BLaER1 treated with 17β-estradiol and CSF1 and Interleukin-3, amounts not matched to agents 10 nM and 100 nM (cell line): ENCODE results near the gene EHD1.

Source experiments
- H3K27ac ChIP-seq, 11 experiments: shearing (Covaris generic); formaldehyde crosslinking; 2 replicates each; pipeline ENCODE4 v1.8.1; 2022
- H3K27me3 ChIP-seq, 11 experiments: shearing (Covaris generic); formaldehyde crosslinking; 2 replicates each; pipeline ENCODE4 v1.8.1; 2022
- H3K36me3 ChIP-seq, 11 experiments: shearing (Covaris generic); formaldehyde crosslinking; 2 replicates each; pipeline ENCODE4 v1.8.1; 2022
- H3K4me1 ChIP-seq, 10 experiments: shearing (Covaris generic); formaldehyde crosslinking; 2 replicates each; pipeline ENCODE4 v1.8.1; 2022
- H3K4me2 ChIP-seq, 11 experiments: shearing (Covaris generic); formaldehyde crosslinking; 2 replicates each; pipeline ENCODE4 v1.8.1; 2022
- H3K4me3 ChIP-seq, 10 experiments: shearing (Covaris generic); formaldehyde crosslinking; 2 replicates each; pipeline ENCODE4 v1.8.1; 2022
- H3K9ac ChIP-seq, 11 experiments: shearing (Covaris generic); formaldehyde crosslinking; 2 replicates each; pipeline ENCODE4 v1.8.1; 2022
- H3K9me3 ChIP-seq, 11 experiments: shearing (Covaris generic); formaldehyde crosslinking; replicated peaks in 1 of 11; 2 replicates each; pipeline ENCODE4 v1.8.1; 2022
- H4K20me1 ChIP-seq, 11 experiments: shearing (Covaris generic); formaldehyde crosslinking; 2 replicates each; pipeline ENCODE4 v1.8.1; 2022
- Cebpa-rat ChIP-seq, 11 experiments: shearing (Covaris generic); IDR thresholded peaks; 2 replicates each; pipeline ENCODE4 v1.8.1; 2022

Gene EHD1

GRCh38 chr11:64870176-64870892 is 8.1 kb downstream of the EHD1 start:
- H3K4me1 ChIP-seq = peaks cover 98 to 100% (median 100%) of the 10 kb centered on the region in 10 experiments
- no peaks in the 10 kb centered on the region for H3K27me3 ChIP-seq
- peak overlapping the region; percentile 16 to 60 (median 46) for H3K4me3 ChIP-seq
- H3K9ac ChIP-seq = peak overlapping the region; percentile 60 to 77 (median 67)
- peak overlapping the region; percentile 93 to 100 (median 98) for H3K4me2 ChIP-seq
- no peak for TF ChIP-seq Cebpa-rat (IDR thresholded peaks at IDR 0.05)
- peaks cover 0 to 5% (median 0%) of the 10 kb centered on the region in 11 experiments; a peak in 1 of 22 replicates for H3K9me3 ChIP-seq
- H3K27ac ChIP-seq = peak overlapping the region; percentile 51 to 98 (median 71); a peak in 21 of 22 replicates
- H3K36me3 ChIP-seq = peaks cover 41 to 90% (median 69%) of the 10 kb centered on the region in 11 experiments
- H4K20me1 ChIP-seq = peaks cover 66 to 100% (median 85%) of the 10 kb centered on the region in 11 experiments

GRCh38 chr11:64869571-64870175 is 8.7 kb downstream of the EHD1 start:
- peak overlapping the region in 9 of 10 experiments; percentile 40 to 60 (median 49); a peak in 13 of 20 replicates for H3K4me3 ChIP-seq
- H3K4me1 ChIP-seq = peaks cover 98 to 100% (median 100%) of the 10 kb centered on the region in 10 experiments
- H3K9me3 ChIP-seq = peaks cover 0 to 5% (median 0%) of the 10 kb centered on the region in 11 experiments; a peak in 1 of 22 replicates
- peak overlapping the region; percentile 93 to 100 (median 98) for H3K4me2 ChIP-seq
- H3K27me3 ChIP-seq = no peaks in the 10 kb centered on the region
- H3K27ac ChIP-seq = peak overlapping the region; percentile 12 to 98 (median 71); a peak in 21 of 22 replicates
- TF ChIP-seq Cebpa-rat (IDR thresholded peaks at IDR 0.05) = no peak
- peak overlapping the region; percentile 33 to 77 (median 67) for H3K9ac ChIP-seq
- H3K36me3 ChIP-seq = peaks cover 37 to 83% (median 65%) of the 10 kb centered on the region in 11 experiments
- peaks cover 59 to 100% (median 85%) of the 10 kb centered on the region in 11 experiments for H4K20me1 ChIP-seq

DNA sequence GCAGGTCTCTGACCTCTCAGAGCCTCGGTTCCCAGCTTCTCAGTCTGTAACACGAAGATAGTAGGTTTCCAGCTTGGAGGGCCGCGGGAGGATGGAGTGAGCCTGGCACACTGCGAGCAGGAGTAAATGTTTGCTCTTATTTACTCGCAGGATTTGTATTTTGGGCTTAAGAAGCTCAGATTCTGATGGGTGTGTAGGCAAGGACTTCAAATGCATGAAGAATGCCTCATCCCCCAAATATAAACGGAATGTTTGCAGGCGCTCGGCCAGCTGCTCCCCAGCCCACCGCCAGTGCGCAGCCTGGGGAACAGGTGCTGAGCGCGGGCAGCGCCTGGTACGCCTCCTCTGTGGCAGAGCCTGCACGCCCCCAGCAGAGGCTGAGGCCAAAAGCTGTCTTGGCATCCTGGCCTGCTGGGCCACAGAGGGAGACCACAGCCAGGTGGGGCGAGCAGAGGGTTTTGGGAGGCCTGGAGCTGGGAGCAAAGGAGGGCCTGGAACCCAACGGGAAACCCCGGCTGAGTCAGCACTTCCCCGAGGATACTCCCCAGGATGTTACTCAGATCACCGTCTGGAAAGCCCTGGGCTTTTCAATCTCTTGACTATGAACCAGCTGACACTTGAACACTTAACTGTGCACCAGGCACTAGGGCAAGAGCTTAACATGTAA is 9.4 kb downstream of the EHD1 start:
- H3K27me3 ChIP-seq = no peaks in the 10 kb centered on the region
- TF ChIP-seq Cebpa-rat (IDR thresholded peaks at IDR 0.05) = no peak
- peak overlapping the region in 10 of 11 experiments; percentile 60 to 77 (median 69); a peak in 19 of 22 replicates for H3K9ac ChIP-seq
- peaks cover 54 to 100% (median 85%) of the 10 kb centered on the region in 11 experiments for H4K20me1 ChIP-seq
- H3K4me3 ChIP-seq = peak overlapping the region in 6 of 10 experiments; percentile 1 to 60 (median 44); a peak in 6 of 20 replicates
- H3K4me2 ChIP-seq = peak overlapping the region; percentile 93 to 100 (median 98)
- H3K4me1 ChIP-seq = peaks cover 98 to 100% (median 100%) of the 10 kb centered on the region in 10 experiments
- H3K9me3 ChIP-seq = peaks cover 0 to 5% (median 0%) of the 10 kb centered on the region in 11 experiments; a peak in 1 of 22 replicates
- H3K27ac ChIP-seq = peak overlapping the region in 10 of 11 experiments; percentile 65 to 98 (median 72); a peak in 19 of 22 replicates
- peaks cover 37 to 77% (median 62%) of the 10 kb centered on the region in 11 experiments for H3K36me3 ChIP-seq

DNA sequence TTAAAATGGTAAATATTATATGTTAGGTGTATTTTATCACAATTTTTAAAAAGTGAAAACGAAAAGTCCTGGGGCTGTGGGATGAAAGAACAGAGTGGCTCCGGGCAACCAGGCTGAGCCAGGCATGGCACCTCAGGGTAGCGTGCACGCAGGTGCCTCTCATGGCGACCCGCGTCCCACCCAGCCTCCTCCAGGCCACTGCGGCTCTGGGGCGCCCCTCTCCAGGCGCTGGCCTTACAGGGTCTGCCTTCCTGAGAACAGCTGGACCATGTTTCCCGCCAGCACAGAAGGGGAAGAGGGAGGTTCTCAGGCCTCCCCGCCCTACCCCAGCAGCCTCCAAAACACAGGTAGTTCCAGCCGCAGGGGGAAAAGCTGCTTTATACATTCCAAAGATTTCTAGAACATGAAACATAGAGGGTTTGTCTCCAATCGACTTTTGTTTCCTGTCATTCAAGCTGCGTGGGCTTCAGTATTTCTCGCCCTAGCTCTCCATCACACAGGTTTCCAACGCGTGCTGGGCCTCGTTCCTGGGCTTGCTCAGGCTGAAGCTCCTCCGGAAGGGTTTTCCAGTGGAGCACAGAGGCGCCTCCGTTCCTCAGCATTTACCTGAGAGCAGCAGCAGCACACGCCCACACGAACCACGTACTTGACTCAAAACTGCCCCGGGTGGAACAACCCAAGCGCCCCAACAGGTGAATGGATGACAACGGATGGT is 10.5 kb downstream of the EHD1 start:
- peaks cover 98 to 100% (median 100%) of the 10 kb centered on the region in 10 experiments for H3K4me1 ChIP-seq
- peak overlapping the region in 8 of 11 experiments; percentile 8 to 98 (median 54); a peak in 14 of 22 replicates for H3K27ac ChIP-seq

DNA sequence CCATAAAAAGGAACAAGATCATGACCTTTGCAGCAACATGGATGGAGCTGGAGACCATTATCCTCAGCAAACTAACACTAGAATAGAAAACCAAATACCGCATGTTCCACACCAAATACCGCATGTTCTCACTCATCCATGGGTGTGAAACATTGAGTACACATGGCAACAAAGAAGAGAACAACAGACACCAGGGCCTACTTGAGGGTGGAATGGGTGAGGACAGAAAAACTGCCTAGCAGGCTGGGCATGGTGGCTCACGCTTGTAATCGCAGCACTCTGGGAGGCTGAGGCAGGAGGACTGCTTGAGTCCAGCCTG is 12.3 kb downstream of the EHD1 start:
- Histone ChIP-seq H3K9ac (peak overlapping the region in 10 of 11 experiments; percentile 1 to 82 (median 48); a peak in 16 of 22 replicates), H3K27ac (peak overlapping the region; percentile 10 to 98 (median 93); a peak in 21 of 22 replicates), H4K20me1 (peaks cover 30 to 90% (median 63%) of the 10 kb centered on the region in 11 experiments), H3K9me3 (peaks cover 0 to 5% (median 0%) of the 10 kb centered on the region in 11 experiments; a peak in 1 of 22 replicates), H3K4me3 (no peak overlapping the region; a peak in 3 of 20 replicates), H3K27me3 (no peaks in the 10 kb centered on the region), H3K4me1 (peaks cover 98 to 100% (median 100%) of the 10 kb centered on the region in 10 experiments), H3K36me3 (peaks cover 12 to 57% (median 35%) of the 10 kb centered on the region in 11 experiments; a peak in 21 of 22 replicates), H3K4me2 (peak overlapping the region; percentile 93 to 100 (median 98))
- TF ChIP-seq Cebpa-rat (IDR thresholded peaks at IDR 0.05) = no peak

More for the DNA sequence above, 10.5 kb downstream of the EHD1 start:
- H3K27me3 ChIP-seq = no peaks in the 10 kb centered on the region
- peaks cover 48 to 100% (median 80%) of the 10 kb centered on the region in 11 experiments for H4K20me1 ChIP-seq
- H3K4me3 ChIP-seq = no peak overlapping the region
- peak overlapping the region in 8 of 11 experiments; percentile 17 to 77 (median 44); a peak in 12 of 22 replicates for H3K9ac ChIP-seq
- H3K9me3 ChIP-seq = peaks cover 0 to 5% (median 0%) of the 10 kb centered on the region in 11 experiments; a peak in 1 of 22 replicates
- TF ChIP-seq Cebpa-rat (IDR thresholded peaks at IDR 0.05) = no peak
- H3K36me3 ChIP-seq = peaks cover 30 to 75% (median 53%) of the 10 kb centered on the region in 11 experiments
- peak overlapping the region; percentile 93 to 100 (median 98) for H3K4me2 ChIP-seq

DNA sequence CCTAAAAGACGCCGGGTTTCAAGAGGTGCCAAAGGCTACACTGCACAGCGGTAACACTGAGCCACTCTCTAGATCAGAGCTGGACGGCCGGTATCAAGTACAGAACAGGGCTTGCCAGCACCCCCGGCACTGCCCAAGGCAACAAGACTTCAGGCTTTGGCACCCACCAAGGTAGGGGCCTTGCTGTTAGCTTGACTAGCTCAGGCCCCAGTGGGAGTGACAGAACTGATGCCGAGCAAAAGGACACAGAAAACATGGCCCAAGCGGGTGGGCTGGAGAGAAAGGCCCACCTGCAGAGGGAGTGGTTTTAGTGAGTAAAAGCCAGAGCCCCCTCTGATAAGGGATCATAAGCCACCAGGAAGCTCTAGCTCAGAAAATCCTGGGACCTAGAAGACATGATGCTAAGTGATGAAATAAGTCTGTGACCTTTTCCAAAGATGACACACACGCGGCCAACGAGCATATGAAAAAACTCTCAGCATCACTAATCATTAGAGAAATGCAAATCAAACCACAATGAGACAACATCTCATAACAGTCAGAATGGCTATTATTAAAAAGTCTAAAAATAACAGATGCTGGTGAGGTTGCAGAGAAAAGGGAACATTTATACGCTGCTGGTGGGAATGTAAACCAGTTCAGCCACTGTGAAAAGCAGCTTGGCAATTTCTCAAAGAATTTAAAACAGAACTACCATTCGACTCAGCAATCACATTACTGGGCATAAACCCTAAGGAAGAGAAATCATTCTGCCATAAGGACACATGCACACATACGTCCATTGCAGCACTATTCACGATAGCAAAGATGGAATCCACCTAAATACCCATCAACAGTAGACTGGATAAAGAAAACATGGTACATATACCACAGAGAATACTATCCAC is 12.9 kb downstream of the EHD1 start:
- Histone ChIP-seq H3K36me3 (peaks cover 10 to 51% (median 29%) of the 10 kb centered on the region in 11 experiments; a peak in 19 of 22 replicates), H3K9me3 (peaks cover 0 to 5% (median 0%) of the 10 kb centered on the region in 11 experiments; a peak in 1 of 22 replicates), H3K9ac (peak overlapping the region; percentile 65 to 86 (median 71)), H3K4me1 (peaks cover 98 to 100% (median 100%) of the 10 kb centered on the region in 10 experiments), H3K27me3 (no peaks in the 10 kb centered on the region), H4K20me1 (peaks cover 24 to 85% (median 57%) of the 10 kb centered on the region in 11 experiments; a peak in 21 of 22 replicates), H3K27ac (peak overlapping the region; percentile 71 to 98 (median 93)), H3K4me2 (peak overlapping the region; percentile 93 to 100 (median 98)), H3K4me3 (peak overlapping the region in 9 of 10 experiments; percentile 12 to 53 (median 34); a peak in 16 of 20 replicates)
- TF ChIP-seq Cebpa-rat (IDR thresholded peaks at IDR 0.05) = peak in 1 of 11 experiments; percentile 17; a peak in 1 of 22 replicates
